22Rv1 (cell line): ENCODE measurements around the gene PACS1.

Experiments used
- H3K27ac ChIP-seq: fragments of 450-650 bp; 2 replicates; pipeline ENCODE4 v1.5.1; 2017
- CTCF ChIP-seq: fragments of 450-650 bp; IDR thresholded peaks from 2 replicates; pipeline ENCODE4 v1.5.1; 2017; ENCODE audit warnings: mild to moderate bottlenecking
- ZFX ChIP-seq: fragments of 450-650 bp; IDR thresholded peaks from 2 replicates; pipeline ENCODE4 v1.6.1; 2017; ENCODE audit warnings: antibody characterized with exemption, borderline replicate concordance

The PACS1 gene

GRCh38 chr11:66239998-66240780 is 170.1 kb downstream of the PACS1 start:
- no peak for TF ChIP-seq ZFX
- no peak for TF ChIP-seq CTCF
- H3K27ac ChIP-seq: no peak overlapping the region

GRCh38 chr11:66240781-66241136 is 170.7 kb downstream of the PACS1 start:
- H3K27ac ChIP-seq: no peak overlapping the region
- TF ChIP-seq ZFX: no peak
- no peak for TF ChIP-seq CTCF

DNA sequence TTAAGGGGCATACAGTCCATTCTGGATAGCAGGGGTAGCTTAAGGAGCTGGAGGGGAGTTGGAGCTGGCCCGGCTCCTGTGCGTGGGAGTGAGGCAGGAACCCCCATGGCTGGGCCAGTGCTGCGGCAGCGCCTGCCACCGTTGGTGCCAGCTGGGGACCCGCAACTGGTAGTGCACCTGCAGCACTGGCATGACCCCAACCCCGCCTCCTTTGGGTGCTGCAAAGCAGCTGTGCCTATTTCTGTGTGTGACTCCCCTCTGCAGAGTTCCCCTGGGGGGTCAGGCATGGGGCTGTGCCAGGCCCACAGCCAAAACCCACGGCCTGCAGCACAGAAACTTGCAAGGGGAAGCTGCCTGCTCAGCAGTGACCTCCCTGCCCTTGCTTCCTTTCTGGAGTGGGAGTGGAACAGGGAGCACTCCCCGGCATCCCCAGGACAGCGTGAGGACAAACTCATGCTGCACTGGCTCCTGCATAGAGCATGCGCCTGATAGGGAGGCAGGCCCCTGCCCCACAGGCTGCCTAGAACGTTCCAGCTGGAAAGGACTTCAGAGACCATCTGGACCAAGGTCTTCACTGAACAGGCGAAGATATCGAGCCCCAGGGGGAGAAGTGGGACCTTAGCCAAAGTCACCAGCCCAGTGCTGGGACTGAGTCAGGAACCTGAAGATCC is 172.2 kb downstream of the PACS1 start:
- H3K27ac ChIP-seq: no peak overlapping the region

DNA sequence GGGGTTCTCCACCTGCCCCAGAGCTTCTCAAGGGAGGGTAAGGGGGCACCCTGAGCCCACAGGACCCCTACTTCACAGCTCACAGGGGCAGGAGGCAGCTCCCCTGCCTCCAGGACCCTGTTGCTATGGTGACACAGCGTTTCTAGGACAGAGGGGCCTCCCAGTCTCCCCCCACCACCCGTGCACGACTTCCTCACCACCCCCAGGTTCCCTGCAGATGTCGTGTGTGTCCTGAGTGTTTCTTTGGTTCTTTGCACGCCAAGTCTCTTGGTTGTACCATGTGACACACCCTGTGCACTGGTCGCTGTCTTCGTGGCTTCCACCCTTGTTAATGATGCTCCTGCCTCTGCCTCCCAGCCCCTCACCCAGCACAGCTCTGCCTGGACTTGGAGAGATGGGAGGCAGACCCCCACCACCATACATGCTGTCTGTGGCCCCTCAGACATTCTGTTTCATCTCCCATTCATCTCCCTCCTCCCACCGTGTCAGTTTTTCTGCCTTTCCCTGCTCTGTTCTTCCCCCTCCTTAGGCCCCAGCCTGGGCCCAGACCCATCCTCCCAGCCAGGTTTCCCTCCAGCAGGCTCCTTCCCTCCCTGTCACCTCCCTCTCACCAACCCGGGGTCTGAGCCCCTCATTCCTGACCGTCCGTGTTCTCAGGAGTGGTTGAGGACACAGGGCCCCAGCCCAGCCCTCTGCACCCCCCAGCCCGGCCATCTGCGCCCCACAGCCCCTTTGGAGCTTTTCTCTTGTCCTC is 173.9 kb downstream of the PACS1 start:
- TF ChIP-seq ZFX (no peak), CTCF (no peak)
- H3K27ac ChIP-seq: no peak overlapping the region

More for the DNA sequence above, 172.2 kb downstream of the PACS1 start:
- TF ChIP-seq CTCF (no peak), ZFX (no peak)

DNA sequence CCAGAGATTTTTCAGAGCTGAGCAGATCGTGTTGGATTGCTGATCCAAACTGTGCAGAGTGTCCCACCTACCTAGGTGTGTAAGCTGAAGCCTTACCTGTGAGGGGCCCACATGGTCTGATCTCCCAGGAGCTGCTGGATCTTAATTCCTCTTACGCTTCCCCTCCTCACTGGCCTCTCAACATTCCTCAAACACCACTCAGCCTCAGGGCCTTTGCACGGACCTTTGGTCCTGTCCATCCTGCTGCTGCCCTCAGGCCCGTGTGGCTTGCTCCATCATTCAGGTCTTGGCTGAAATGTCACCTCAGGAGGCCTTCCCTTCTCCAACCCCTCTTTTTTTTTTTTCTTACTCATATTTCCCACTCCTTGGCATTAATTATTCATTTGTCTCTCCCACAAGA is 177.2 kb downstream of the PACS1 start:
- TF ChIP-seq ZFX (no peak), CTCF (no peak)

DNA sequence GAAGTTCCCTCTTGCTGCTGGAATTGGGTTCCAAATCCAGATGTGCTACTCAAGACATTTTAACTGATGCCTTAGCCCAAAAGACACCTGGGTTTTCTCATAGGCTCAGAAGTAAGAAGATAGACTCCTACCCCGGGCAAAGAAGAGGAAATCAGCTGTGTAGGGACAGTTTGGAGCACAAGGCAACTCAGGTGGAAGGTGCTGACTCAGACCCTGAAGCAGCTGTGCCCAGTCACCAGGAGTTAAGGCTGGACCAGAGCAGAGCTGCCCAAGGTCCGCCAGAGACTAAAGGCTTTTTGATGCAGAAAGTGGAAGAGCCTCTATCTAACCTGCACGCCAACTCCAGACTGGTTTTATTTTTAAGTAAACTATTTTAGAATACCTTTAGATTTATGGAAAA is 177.7 kb downstream of the PACS1 start:
- TF ChIP-seq CTCF (no peak), ZFX (no peak)
- H3K27ac ChIP-seq: no peak overlapping the region

More for the DNA sequence above, 177.2 kb downstream of the PACS1 start:
- no peak overlapping the region for H3K27ac ChIP-seq

DNA sequence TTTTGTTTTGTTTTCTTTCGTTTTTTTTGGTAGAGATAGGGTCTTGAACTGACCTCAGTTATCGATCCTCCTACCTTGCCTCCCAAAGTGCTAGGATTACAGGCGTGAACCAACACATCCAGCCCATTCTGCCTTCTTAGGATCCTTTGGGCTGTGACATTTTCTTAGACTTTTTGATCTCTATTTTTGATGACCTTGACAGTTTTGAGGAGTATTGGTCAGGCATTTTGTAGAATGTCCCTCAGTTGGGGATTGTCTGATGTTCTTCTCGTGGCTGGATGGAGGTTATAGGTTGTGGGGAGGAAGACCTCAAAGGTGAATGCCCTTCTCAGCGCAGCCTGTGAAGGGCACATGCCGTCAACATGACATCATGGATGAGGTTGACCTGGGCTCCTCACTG is 178.8 kb downstream of the PACS1 start:
- TF ChIP-seq CTCF (no peak), ZFX (no peak)
- no peak overlapping the region for H3K27ac ChIP-seq
